22Rv1 (cell line): ENCODE data around the gene GUCA2B.

Source experiments
- ZFX ChIP-seq: fragments of 450-650 bp; IDR thresholded peaks from 2 replicates; pipeline ENCODE4 v1.6.1; 2017; ENCODE audit warnings: antibody characterized with exemption, borderline replicate concordance
- TF ChIP-seq, protein P1 (sequence below): fragments of 450-650 bp; IDR thresholded peaks from 2 replicates; pipeline ENCODE4 v1.5.1; 2017; ENCODE audit warnings: mild to moderate bottlenecking

DNA sequence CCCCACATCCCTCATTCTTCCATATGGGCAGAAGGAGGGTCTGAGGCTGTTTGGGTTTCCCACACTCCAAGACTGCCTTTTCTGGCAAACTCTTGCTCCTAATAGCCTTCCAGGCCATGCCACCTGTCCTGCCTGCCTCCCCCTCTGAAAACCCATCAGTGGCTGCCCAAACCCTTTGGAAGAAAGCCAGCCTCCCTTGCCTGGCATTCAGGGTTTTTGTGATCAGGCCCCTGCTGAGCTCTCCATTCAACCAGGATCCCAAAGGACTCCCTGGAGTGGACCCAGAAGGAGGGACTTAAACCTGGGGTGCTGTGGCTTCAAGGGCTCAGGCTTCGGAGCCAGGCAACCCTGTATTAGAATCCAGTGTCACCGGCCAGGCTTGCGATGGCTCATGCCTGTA, 15.6 kb downstream of the GUCA2B start:
- TF ChIP-seq, protein P1, sequence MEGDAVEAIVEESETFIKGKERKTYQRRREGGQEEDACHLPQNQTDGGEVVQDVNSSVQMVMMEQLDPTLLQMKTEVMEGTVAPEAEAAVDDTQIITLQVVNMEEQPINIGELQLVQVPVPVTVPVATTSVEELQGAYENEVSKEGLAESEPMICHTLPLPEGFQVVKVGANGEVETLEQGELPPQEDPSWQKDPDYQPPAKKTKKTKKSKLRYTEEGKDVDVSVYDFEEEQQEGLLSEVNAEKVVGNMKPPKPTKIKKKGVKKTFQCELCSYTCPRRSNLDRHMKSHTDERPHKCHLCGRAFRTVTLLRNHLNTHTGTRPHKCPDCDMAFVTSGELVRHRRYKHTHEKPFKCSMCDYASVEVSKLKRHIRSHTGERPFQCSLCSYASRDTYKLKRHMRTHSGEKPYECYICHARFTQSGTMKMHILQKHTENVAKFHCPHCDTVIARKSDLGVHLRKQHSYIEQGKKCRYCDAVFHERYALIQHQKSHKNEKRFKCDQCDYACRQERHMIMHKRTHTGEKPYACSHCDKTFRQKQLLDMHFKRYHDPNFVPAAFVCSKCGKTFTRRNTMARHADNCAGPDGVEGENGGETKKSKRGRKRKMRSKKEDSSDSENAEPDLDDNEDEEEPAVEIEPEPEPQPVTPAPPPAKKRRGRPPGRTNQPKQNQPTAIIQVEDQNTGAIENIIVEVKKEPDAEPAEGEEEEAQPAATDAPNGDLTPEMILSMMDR: no peak
- TF ChIP-seq ZFX: no peak
